ACHN (cell line): ENCODE results near the gene TICAM1.
"Not testable (repeated sequence)": the region's sequence is repeated elsewhere in the genome, so short reads cannot be mapped to it uniquely, and the experiment has no call there.

Source experiments
- DNase-seq: peaks from one replicate; pipeline ENCODE4 v3.0.0-alpha.2; 2015
- in situ Hi-C: cut with HindIII; loops from 2 replicates; pipeline ENCODE4 v1.10.0; 2017; ENCODE audit warnings: low sequenced_read_pairs, low pct_ligation_motif_present, low pct_unique_long_range_greater_than_20kb

The TICAM1 gene

GRCh38 chr19:4781801-4782200 lies 49.7 kb downstream of the TICAM1 start:
- DNase-seq = no peak
- in situ Hi-C loops = no loop called here

DNA sequence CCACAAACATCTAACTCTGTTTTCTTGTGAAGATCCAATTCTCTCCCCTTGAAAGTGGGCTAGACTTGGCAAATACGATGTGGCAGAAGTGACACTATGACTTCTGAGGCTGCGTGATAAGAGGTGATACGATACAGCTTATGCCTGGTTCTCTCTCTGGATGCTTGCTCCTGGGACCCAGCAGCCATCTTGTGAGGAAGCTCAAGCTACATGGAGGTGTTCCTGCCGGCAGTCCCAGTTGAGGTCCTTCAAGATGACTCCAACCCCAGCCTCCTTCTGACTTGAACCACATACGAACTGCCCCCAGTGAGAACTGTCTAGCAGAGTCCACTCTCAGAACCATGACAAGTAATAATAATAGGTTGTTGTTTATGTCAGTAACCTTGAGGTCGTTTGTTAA lies 50.7 kb downstream of the TICAM1 start:
- in situ Hi-C loops = no loop called here

GRCh38 chr19:4778124-4778523 lies 53.4 kb downstream of the TICAM1 start:
- DNase-seq, in situ Hi-C loops: not testable (repeated sequence)

More for the DNA sequence above, 50.7 kb downstream of the TICAM1 start:
- no peak for DNase-seq

- DNase-seq = no peak
These were observed 54.9 kb downstream of the TICAM1 start for GRCh38 chr19:4776436-4777211.

DNA sequence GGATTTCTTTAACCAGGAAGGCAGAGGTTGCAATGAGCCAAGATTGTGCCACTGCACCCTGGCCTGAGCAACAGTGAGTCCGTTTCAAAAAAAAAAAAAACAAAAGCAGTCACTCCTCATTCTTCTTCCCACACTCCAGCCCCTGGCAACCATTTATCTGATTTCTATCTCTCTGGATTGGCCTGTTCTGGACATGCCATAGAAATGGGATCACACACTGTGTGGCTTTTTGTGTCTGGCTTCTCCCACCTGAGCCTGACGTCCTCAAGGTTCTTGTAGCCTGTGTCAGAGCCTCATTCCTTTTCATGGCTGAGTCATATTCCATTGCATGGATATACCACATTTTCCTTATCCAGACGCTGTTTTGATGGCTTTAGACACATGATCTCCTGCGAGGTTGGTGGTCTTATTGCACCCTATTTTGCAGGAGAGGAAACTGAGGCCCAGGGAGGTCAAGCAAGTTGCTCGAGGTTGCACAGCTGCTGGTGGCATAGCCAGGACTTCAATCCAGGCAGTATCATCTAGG lies 55.8 kb downstream of the TICAM1 start:
- in situ Hi-C loops = no loop called here
- no peak for DNase-seq

More at GRCh38 chr19:4776436-4777211, 54.9 kb downstream of the TICAM1 start:
- in situ Hi-C loops = no loop called here

DNA sequence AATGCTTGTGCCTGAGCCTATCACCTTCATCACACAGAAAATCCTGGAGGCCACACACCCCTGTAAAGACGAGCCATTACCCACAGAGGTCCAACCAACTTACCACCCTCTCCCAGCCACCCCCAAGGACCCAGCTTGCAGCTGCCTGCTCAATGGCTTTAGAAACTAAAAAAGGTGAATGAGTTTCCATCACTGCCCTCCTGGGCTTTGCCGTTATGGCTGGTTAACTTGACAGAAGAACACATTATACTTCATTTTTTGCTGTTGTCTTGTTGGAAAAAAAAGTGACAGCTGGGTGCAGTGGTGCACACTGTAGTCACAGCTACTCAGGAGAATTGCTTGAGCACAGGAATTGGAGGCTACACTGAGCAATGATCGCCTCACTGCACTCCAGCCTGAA lies 57.4 kb downstream of the TICAM1 start:
- in situ Hi-C loops = no loop called here
- no peak for DNase-seq

- in situ Hi-C loops = no loop called here
- DNase-seq = no peak
These were observed 58.4 kb downstream of the TICAM1 start for GRCh38 chr19:4773047-4773640.

GRCh38 chr19:4772566-4772965 lies 58.9 kb downstream of the TICAM1 start:
- DNase-seq = no peak
- in situ Hi-C loops = no loop called here

GRCh38 chr19:4768934-4769777 lies 62.4 kb downstream of the TICAM1 start:
- in situ Hi-C loops = no loop called here
- DNase-seq = peak; percentile 85
